ENCODE results near the gene ZCCHC10. TPM values are rescaled to one million over a fixed set of nuclear protein-coding genes. Genes with fewer than 3 reads are reported as not detected.
A peak's percentile ranks its signal among the peaks of the same experiment; 100 is the strongest.

ZCCHC10 gene
- total RNA-seq, 1 experiment from 2014 or later, result 15.6 TPM

GRCh38 chr5:132953710-132954109 lies 72.6 kb downstream of the ZCCHC10 start:
- in situ Hi-C loops (cut with HindIII; ENCODE audit: low pct_unique_long_range_greater_than_20kb, low sequenced_read_pairs), result no loop called here
- no peak for DNase-seq (ENCODE audit: low read depth)

GRCh38 chr5:132952829-132953228 lies 73.5 kb downstream of the ZCCHC10 start:
- no peak for DNase-seq (ENCODE audit: low read depth)
- in situ Hi-C loops (cut with HindIII; ENCODE audit: low pct_unique_long_range_greater_than_20kb, low sequenced_read_pairs), result no loop called here

GRCh38 chr5:132951897-132952296 lies 74.5 kb downstream of the ZCCHC10 start:
- DNase-seq (ENCODE audit: low read depth), result no peak
- in situ Hi-C loops (cut with HindIII; ENCODE audit: low pct_unique_long_range_greater_than_20kb, low sequenced_read_pairs), result no loop called here

GRCh38 chr5:132949136-132949535 lies 77.2 kb downstream of the ZCCHC10 start:
- in situ Hi-C loops (cut with HindIII; ENCODE audit: low pct_unique_long_range_greater_than_20kb, low sequenced_read_pairs), result no loop called here
- DNase-seq (ENCODE audit: low read depth), result no peak

- in situ Hi-C loops (cut with HindIII; ENCODE audit: low pct_unique_long_range_greater_than_20kb, low sequenced_read_pairs), result no loop called here
- peak; percentile 28 for DNase-seq (ENCODE audit: low read depth)
These were observed 78.7 kb downstream of the ZCCHC10 start for GRCh38 chr5:132947671-132948070.

Other genes with a start within 250 kb of the ZCCHC10 start
- gene SEPTIN8, start 249.3 kb downstream of the ZCCHC10 start, total RNA-seq (2014; rRNA removed; shearing (Covaris generic); ENCODE audit: low replicate concordance), result 23.7 and 24.5 TPM in 2 replicates
- gene SOWAHA, start 213.2 kb downstream of the ZCCHC10 start, total RNA-seq (2014; rRNA removed; shearing (Covaris generic); ENCODE audit: low replicate concordance), result not detected in 2 replicates
- 8.7 and 11.6 TPM in 2 replicates for gene SHROOM1, start 195.9 kb downstream of the ZCCHC10 start, total RNA-seq (2014; rRNA removed; shearing (Covaris generic); ENCODE audit: low replicate concordance)
- gene GDF9, start 160.1 kb downstream of the ZCCHC10 start, total RNA-seq (2014; rRNA removed; shearing (Covaris generic); ENCODE audit: low replicate concordance), result 0.30 TPM in 1 of 2 replicates, not detected in the other
- 254 and 303 TPM in 2 replicates for gene UQCRQ, start 159.9 kb downstream of the ZCCHC10 start, total RNA-seq (2014; rRNA removed; shearing (Covaris generic); ENCODE audit: low replicate concordance)
- gene LEAP2, start 152.9 kb downstream of the ZCCHC10 start, total RNA-seq (2014; rRNA removed; shearing (Covaris generic); ENCODE audit: low replicate concordance), result not detected in 2 replicates
- gene AFF4, start 62.9 kb downstream of the ZCCHC10 start, total RNA-seq (2014; rRNA removed; shearing (Covaris generic); ENCODE audit: low replicate concordance), result 11.5 and 12.7 TPM in 2 replicates
- 123 and 188 TPM in 2 replicates for gene HSPA4, start 25.5 kb upstream of the ZCCHC10 start, total RNA-seq (2014; rRNA removed; shearing (Covaris generic); ENCODE audit: low replicate concordance)

Measured in Caki2 (cell line).